Esophagus muscularis mucosa (tissue), 4 donors: Measurements from ENCODE around the gene ANKHD1. TPM values are rescaled to one million over a fixed set of nuclear protein-coding genes. Genes with fewer than 3 reads are reported as not detected.
A peak's percentile ranks its signal among the peaks of the same experiment; 100 is the strongest.

Experiments used
- DNase-seq: peaks from one replicate; pipeline ENCODE4 v3.0.0-alpha.2; 2017; ENCODE audit errors: extremely low spot score
- H3K27ac ChIP-seq, 4 donors: fragments of 200-600 bp; sonication (generic); replicated peaks in 1 of 4; 1 replicate in 3 of 4; 2 replicates in 1 of 4; pipeline ENCODE4 v1.5.1; 2016 to 2019; ENCODE audit warnings: mild to moderate bottlenecking in 1 of 4
- H3K27me3 ChIP-seq, 4 donors: fragments of 200-600 bp; sonication (generic); one replicate each; pipeline versions ENCODE4 v1.5.1 to v1.6.0; 2016 to 2019
- H3K36me3 ChIP-seq, 4 donors: fragments of 200-600 bp; sonication (generic); one replicate each; pipeline ENCODE4 v1.5.1; 2016 to 2019
- H3K4me1 ChIP-seq, 4 donors: fragments of 200-600 bp; sonication (generic); one replicate each; pipeline ENCODE4 v1.5.1; 2016 to 2019
- H3K4me3 ChIP-seq, 4 donors: fragments of 200-600 bp; sonication (generic); 1 replicate in 2 of 4; 2 replicates in 2 of 4; pipeline ENCODE4 v1.5.1; 2016 to 2019; ENCODE audit warnings: mild to moderate bottlenecking in 4 of 4, moderate library complexity in 1 of 4
- H3K9me3 ChIP-seq, 4 donors: fragments of 200-600 bp; sonication (generic); 1 replicate in 3 of 4; 2 replicates in 1 of 4; pipeline ENCODE4 v1.5.1; 2016 to 2019
- CTCF ChIP-seq, 3 experiments: fragments of 200-600 bp in 2 of 3; fragments of 450-650 bp in 1 of 3; sonication (generic) in 2 of 3; IDR thresholded peaks; one replicate each; pipeline ENCODE4 v1.5.1; 2017 to 2019; ENCODE audit warnings: antibody characterized with exemption in 3 of 3, mild to moderate bottlenecking in 2 of 3, moderate library complexity in 1 of 3
- EP300 ChIP-seq: sonication (generic); formaldehyde crosslinking; IDR thresholded peaks from one replicate; pipeline ENCODE4 v1.6.1; 2017; ENCODE audit warnings: antibody characterized with exemption
- POLR2A ChIP-seq: fragments of 450-650 bp; IDR thresholded peaks from one replicate; pipeline ENCODE4 v1.6.1; 2017; ENCODE audit warnings: antibody characterized with exemption, moderate library complexity, mild to moderate bottlenecking, low read depth
- POLR2AphosphoS5 ChIP-seq, 2 donors: sonication (generic); formaldehyde crosslinking; IDR thresholded peaks; one replicate each; pipeline ENCODE4 v1.6.1; 2017; ENCODE audit warnings: antibody characterized with exemption in 2 of 2
- WGBS: methylation state at CpG from one replicate; pipeline ENCODE4 v1.1.5; 2018; 5-methylcytosine and 5-hydroxymethylcytosine counted together
- intact Hi-C: fragments of 100-400 bp; cut with DNase I; formaldehyde crosslinking; loops from one replicate; pipeline ENCODE4 v1.15.1; 2023
- total RNA-seq, 4 donors: library from RNA; depleted of rRNA; stranded (reverse); fragments of >200 nt; gene quantifications; one replicate each; pipeline versions ENCODE4 v1.1.0 to v1.2.1, GENCODE V29; 2016

The ANKHD1 gene
- total RNA-seq, 4 donors from 2014 or later: 58.3 to 94.3 (median 62.2) TPM

DNA sequence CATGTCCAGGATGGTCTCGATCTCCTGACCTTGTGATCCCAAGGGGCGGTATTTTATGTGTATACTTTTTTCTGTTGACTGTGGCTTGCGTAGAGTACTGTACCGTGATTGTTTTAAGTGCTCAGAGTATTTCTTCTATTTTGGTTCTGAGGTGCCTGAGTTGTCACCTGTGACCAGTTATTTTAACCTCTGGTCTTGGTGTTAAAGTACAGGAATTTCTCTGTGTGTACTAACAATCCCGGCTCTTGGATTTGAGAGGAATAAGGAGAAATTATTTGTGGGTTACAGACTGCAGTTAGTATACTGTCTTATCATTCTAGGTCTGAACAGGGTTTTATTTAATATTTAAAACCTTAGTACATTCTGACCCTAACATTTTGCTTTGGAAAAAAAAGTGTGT lies 2.0 kb downstream of the ANKHD1 start:
- TF ChIP-seq POLR2A: no peak
- no peak for TF ChIP-seq POLR2AphosphoS5 (IDR thresholded peaks at IDR 0.05)
- Histone ChIP-seq H3K36me3 (peaks cover 0 to 11% (median 0%) of the 10 kb centered on the region in 4 donors), H3K9me3 (no peaks in the 10 kb centered on the region), H3K27me3 (no peaks in the 10 kb centered on the region), H3K27ac (peak overlapping the region in 1 of 4 donors; percentile 25), H3K4me3 (peak overlapping the region; percentile 91 to 100 (median 99)), H3K4me1 (peaks cover 29 to 62% (median 58%) of the 10 kb centered on the region in 4 donors)
- 66% methylated on average over 5 of the region's 5 CpGs for WGBS
- intact Hi-C loops: loop anchor here (5.0 kb wide), 1 partner anchor 244 kb away; the partner anchor contains the start of genes IK and NDUFA2
- DNase-seq: no peak

DNA sequence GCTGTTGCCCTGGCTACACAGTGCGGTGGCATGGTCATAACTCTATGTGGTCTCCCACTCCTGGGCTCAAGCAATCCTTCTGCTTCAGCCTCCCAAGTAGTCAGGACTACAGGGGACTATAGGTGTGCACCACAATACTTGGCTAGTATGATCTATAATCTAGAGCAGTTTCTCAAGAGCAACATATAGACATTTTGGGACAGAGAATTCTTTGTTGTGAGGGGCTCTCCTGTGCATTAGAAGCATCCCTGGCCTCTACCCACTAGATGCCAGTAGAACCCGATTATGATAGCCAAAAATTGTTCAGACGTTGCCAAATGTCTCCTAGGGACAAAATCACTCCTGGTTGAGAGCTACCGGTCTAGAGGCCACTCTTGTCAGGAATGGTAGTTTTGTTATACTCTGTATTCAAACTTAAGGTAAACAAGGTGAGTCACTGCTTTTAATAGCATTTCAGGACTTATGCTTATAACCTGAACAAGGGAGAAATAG lies 7.2 kb downstream of the ANKHD1 start:
- Histone ChIP-seq H3K4me3 (no peak overlapping the region), H3K36me3 (peaks cover 0 to 11% (median 0%) of the 10 kb centered on the region in 4 donors), H3K9me3 (no peaks in the 10 kb centered on the region), H3K4me1 (peaks cover 16 to 83% (median 63%) of the 10 kb centered on the region in 4 donors), H3K27ac (peak overlapping the region in 2 of 4 donors; percentile 1 to 15), H3K27me3 (no peaks in the 10 kb centered on the region)
- WGBS: 45% methylated on average over 4 of the region's 4 CpGs
- DNase-seq: no peak
- intact Hi-C loops: no loop called here
- no peak for TF ChIP-seq POLR2A
- no peak for TF ChIP-seq CTCF (IDR thresholded peaks at IDR 0.05)
- no peak for TF ChIP-seq EP300
- TF ChIP-seq POLR2AphosphoS5 (IDR thresholded peaks at IDR 0.05): no peak

DNA sequence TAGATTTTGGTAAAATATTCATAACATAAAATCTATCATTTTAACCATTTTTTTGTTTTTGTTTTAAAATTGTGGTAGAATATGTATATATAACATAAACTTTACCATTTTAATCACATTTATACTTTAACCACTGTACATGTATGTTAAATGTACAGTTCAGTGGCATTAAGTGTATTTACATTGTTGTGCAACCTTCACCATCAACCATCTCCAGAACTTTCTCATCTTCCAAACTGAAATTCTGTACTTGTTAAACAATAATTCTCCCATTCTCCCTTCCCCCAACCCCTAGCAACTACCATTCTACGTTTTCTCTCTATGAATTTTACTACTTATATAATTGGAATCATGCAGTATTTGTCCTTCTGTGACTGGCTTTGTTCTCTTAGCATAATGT lies 11.6 kb downstream of the ANKHD1 start:
- WGBS: 63% methylated on average over 1 of the region's 1 CpG
- TF ChIP-seq EP300 (no peak), POLR2A (no peak), POLR2AphosphoS5 (IDR thresholded peaks at IDR 0.05) (no peak), CTCF (IDR thresholded peaks at IDR 0.05) (no peak)
- peaks cover 3 to 54% (median 40%) of the 10 kb centered on the region in 4 donors for H3K4me1 ChIP-seq
- no peak overlapping the region for H3K4me3 ChIP-seq
- H3K36me3 ChIP-seq: peaks cover 0 to 12% (median 0%) of the 10 kb centered on the region in 4 donors
- no peaks in the 10 kb centered on the region for H3K27me3 ChIP-seq
- intact Hi-C loops: no loop called here
- H3K9me3 ChIP-seq: no peaks in the 10 kb centered on the region
- H3K27ac ChIP-seq: no peak overlapping the region
- no peak for DNase-seq

DNA sequence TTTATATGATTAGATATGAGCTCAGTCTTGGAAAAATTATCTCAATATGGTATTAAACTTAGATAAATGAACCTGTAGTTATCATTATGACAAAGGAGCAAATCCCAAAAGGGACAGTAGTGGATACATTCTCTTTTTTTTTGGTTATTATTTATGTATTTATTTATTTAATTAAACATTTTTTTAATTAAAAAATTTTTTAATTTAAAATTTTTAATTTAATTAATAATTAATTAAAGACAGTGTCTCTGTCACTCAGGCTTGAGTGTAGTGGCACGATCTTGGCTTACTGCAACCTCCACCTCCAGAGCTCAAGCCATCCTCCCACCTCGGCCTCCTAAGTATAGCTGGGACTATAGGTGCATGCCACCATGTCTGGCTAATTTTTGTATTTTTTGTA lies 15.6 kb downstream of the ANKHD1 start:
- H3K4me3 ChIP-seq: no peak overlapping the region
- no peaks in the 10 kb centered on the region for H3K27me3 ChIP-seq
- intact Hi-C loops: no loop called here
- TF ChIP-seq EP300 (no peak), POLR2AphosphoS5 (IDR thresholded peaks at IDR 0.05) (no peak), CTCF (IDR thresholded peaks at IDR 0.05) (no peak), POLR2A (no peak)
- DNase-seq: no peak
- WGBS: 91% methylated on average over 2 of the region's 2 CpGs
- H3K9me3 ChIP-seq: no peaks in the 10 kb centered on the region
- H3K27ac ChIP-seq: no peak overlapping the region
- peaks cover 0 to 44% (median 32%) of the 10 kb centered on the region in 4 donors for H3K4me1 ChIP-seq
- peaks cover 0 to 12% (median 0%) of the 10 kb centered on the region in 4 donors for H3K36me3 ChIP-seq

DNA sequence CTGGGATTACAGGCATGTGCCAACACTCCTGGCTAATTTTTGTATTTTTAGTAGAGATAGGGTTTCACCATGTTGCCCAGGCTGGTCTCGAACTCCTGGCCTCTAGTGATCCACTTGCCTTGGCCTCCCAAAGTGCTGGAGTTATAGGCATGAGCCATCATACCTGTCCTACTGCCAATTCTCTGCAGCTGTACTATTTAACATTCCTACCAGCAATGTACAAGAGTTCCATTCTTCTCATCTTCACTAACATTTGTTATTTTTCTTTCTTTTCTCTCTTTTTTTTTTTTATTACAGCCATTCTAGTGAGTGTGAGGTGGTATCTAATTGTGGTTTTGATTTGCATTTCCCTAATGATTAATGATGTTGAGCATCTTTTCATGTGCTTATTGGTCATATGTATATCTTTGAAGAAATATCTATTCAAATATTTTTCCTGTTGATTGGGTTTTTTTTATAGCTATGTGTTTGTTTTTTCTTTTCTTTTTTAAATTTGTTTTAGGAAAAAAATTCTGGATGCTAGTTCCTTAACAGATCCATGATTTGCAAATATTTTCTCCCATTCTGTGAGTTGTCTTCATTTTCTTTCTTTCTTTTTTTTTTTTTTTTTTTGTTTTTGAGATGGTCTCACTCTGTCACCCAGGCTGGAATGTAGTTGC lies 17.4 kb downstream of the ANKHD1 start:
- 93% methylated on average over 1 of the region's 1 CpG for WGBS
- intact Hi-C loops: no loop called here
- H3K4me1 ChIP-seq: peaks cover 0 to 37% (median 23%) of the 10 kb centered on the region in 4 donors

More for the DNA sequence above, 17.4 kb downstream of the ANKHD1 start:
- no peaks in the 10 kb centered on the region for H3K9me3 ChIP-seq
- no peak for TF ChIP-seq EP300
- no peak for TF ChIP-seq POLR2A
- no peak for TF ChIP-seq POLR2AphosphoS5 (IDR thresholded peaks at IDR 0.05)
- TF ChIP-seq CTCF (IDR thresholded peaks at IDR 0.05): no peak
- DNase-seq: no peak
- H3K4me3 ChIP-seq: no peak overlapping the region
- H3K27me3 ChIP-seq: no peaks in the 10 kb centered on the region
- H3K27ac ChIP-seq: no peak overlapping the region
- H3K36me3 ChIP-seq: peaks cover 0 to 12% (median 0%) of the 10 kb centered on the region in 4 donors
